GM21447 (cell line): Measurements from ENCODE around the gene TRIM10.
"Not testable (repeated sequence)": the region's sequence is repeated elsewhere in the genome, so short reads cannot be mapped to it uniquely, and the experiment has no call there.

ENCODE experiments used
- ATAC-seq: cut with Tn5 transposase; IDR thresholded peaks from one replicate; pipeline ENCODE4 v1.9.1; 2021; ENCODE audit not compliant: unreplicated experiment

The TRIM10 gene

GRCh38 chr6:30154709-30155519 lies 6.1 kb downstream of the TRIM10 start:
- ATAC-seq: no peak

- no peak for ATAC-seq
Measured at GRCh38 chr6:30154061-30154460, 7.0 kb downstream of the TRIM10 start.

GRCh38 chr6:30152910-30153610 lies 8.0 kb downstream of the TRIM10 start:
- ATAC-seq: no peak

- no peak for ATAC-seq
Measured at GRCh38 chr6:30152016-30152673, 8.9 kb downstream of the TRIM10 start.

- ATAC-seq: no peak
Measured at GRCh38 chr6:30151580-30151979, 9.4 kb downstream of the TRIM10 start.

GRCh38 chr6:30150671-30151395 lies 10.2 kb downstream of the TRIM10 start:
- ATAC-seq: no peak

GRCh38 chr6:30149858-30150550 lies 11.0 kb downstream of the TRIM10 start:
- ATAC-seq: no peak

- no peak for ATAC-seq
Measured at GRCh38 chr6:30149234-30149633, 11.8 kb downstream of the TRIM10 start.

GRCh38 chr6:30147096-30147495 lies 13.9 kb downstream of the TRIM10 start:
- ATAC-seq: no peak

GRCh38 chr6:30145818-30146217 lies 15.2 kb downstream of the TRIM10 start:
- no peak for ATAC-seq

GRCh38 chr6:30144811-30145210 lies 16.2 kb downstream of the TRIM10 start:
- ATAC-seq: no peak

GRCh38 chr6:30143780-30144179 lies 17.2 kb downstream of the TRIM10 start:
- no peak for ATAC-seq

GRCh38 chr6:30142665-30143064 lies 18.3 kb downstream of the TRIM10 start:
- ATAC-seq: no peak

GRCh38 chr6:30140240-30140639 lies 20.8 kb downstream of the TRIM10 start:
- ATAC-seq: not testable (repeated sequence)

GRCh38 chr6:30136570-30137286 lies 24.3 kb downstream of the TRIM10 start:
- no peak for ATAC-seq

GRCh38 chr6:30135757-30136156 lies 25.3 kb downstream of the TRIM10 start, which contains the start of gene TRIM40:
Gene TRIM40 (plus strand): TSS chr6:30136140. CDS start chr6:30137037, 897 bp downstream.
- no peak for ATAC-seq

GRCh38 chr6:30135147-30135546 lies 25.9 kb downstream of the TRIM10 start:
- no peak for ATAC-seq

GRCh38 chr6:30131947-30132497 lies 29.0 kb downstream of the TRIM10 start:
- ATAC-seq: no peak
